ACC112 (cell line): ENCODE results near the gene TM4SF20.

Experiments used
- H2AFZ ChIP-seq: fragments of 200-600 bp; sonication (generic); one replicate; pipeline ENCODE4 v1.6.0; 2017; ENCODE audit warnings: antibody characterized with exemption, low read length; ENCODE audit not compliant: unreplicated experiment
- H3K27ac ChIP-seq: fragments of 200-600 bp; sonication (generic); 2 replicates; pipeline ENCODE4 v1.5.1; 2014; ENCODE audit warnings: low read depth, mild to moderate bottlenecking, antibody characterized with exemption, low read length, moderate library complexity
- H3K27me3 ChIP-seq: fragments of 200-600 bp; sonication (generic); 2 replicates; pipeline ENCODE4 v1.6.1; 2014; ENCODE audit warnings: mild to moderate bottlenecking, antibody characterized with exemption, low read length, moderate library complexity, mixed read lengths; ENCODE audit not compliant: insufficient read depth
- H3K36me3 ChIP-seq: fragments of 200-600 bp; sonication (generic); 2 replicates; pipeline ENCODE4 v1.6.1; 2016; ENCODE audit warnings: mild to moderate bottlenecking, antibody characterized with exemption, low read length, moderate library complexity, mixed read lengths; ENCODE audit not compliant: insufficient read depth
- H3K4me1 ChIP-seq: fragments of 200-600 bp; sonication (generic); one replicate; pipeline ENCODE4 v1.6.1; 2016; ENCODE audit warnings: low read length, mixed read lengths; ENCODE audit not compliant: insufficient read depth, unreplicated experiment, control insufficient read depth
- H3K4me3 ChIP-seq: fragments of 200-600 bp; sonication (generic); 2 replicates; pipeline ENCODE4 v1.5.1; 2014; ENCODE audit warnings: mild to moderate bottlenecking, low read depth, low read length
- H3K79me2 ChIP-seq: fragments of 200-600 bp; sonication (generic); one replicate; pipeline ENCODE4 v1.6.0; 2016; ENCODE audit warnings: low read length; ENCODE audit not compliant: control insufficient read depth, unreplicated experiment, insufficient read depth

The TM4SF20 gene

GRCh38 chr2:227411990-227412350 lies 32.9 kb upstream of the TM4SF20 start:
- H3K27me3 ChIP-seq: no peaks in the 10 kb centered on the region
- H2AFZ ChIP-seq: no peak overlapping the region
- no peaks in the 10 kb centered on the region for H3K36me3 ChIP-seq
- no peak overlapping the region for H3K4me3 ChIP-seq
- no peak overlapping the region for H3K27ac ChIP-seq
- H3K4me1 ChIP-seq: peaks cover 29% of the 10 kb centered on the region
- no peaks in the 10 kb centered on the region for H3K79me2 ChIP-seq

DNA sequence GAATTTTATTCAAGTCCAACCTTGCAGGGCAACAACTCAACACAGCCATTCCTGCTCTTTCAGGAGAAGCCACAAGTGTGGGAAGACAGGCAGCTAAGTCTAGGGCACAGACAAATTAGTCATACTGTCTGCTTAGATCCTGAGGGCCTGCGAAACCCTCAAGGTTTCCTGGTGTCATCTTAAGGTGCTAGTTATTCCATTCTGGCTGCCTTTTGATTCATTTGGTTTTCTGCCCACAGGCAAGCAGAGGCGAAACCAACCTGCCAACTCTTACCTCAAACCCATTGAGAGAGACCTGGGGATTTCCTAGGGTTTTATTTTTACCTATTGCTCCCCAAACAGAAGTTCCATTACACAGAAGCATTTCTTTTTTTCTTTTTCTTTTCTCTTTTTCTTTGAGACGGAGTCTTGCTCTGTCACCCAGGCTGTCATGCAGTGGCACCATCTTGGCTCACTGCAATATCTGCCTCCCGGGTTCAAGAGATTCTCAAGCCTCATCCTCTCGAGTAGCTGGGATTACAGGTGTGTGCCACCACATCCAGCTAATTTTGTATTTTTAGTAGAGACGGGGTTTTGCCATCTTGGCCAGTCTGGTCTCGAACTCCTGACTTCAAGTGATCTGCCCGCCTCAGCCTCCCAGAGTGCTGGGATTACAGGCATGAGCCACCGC lies 32.3 kb upstream of the TM4SF20 start:
- H3K27ac ChIP-seq: no peak overlapping the region
- no peak overlapping the region for H3K4me3 ChIP-seq
- no peaks in the 10 kb centered on the region for H3K36me3 ChIP-seq
- no peaks in the 10 kb centered on the region for H3K79me2 ChIP-seq
- H3K27me3 ChIP-seq: no peaks in the 10 kb centered on the region
- H3K4me1 ChIP-seq: peaks cover 34% of the 10 kb centered on the region
- H2AFZ ChIP-seq: no peak overlapping the region

GRCh38 chr2:227410191-227410590 lies 31.1 kb upstream of the TM4SF20 start:
- no peaks in the 10 kb centered on the region for H3K79me2 ChIP-seq
- no peak overlapping the region for H3K4me3 ChIP-seq
- H2AFZ ChIP-seq: no peak overlapping the region
- H3K27me3 ChIP-seq: no peaks in the 10 kb centered on the region
- H3K4me1 ChIP-seq: peaks cover 32% of the 10 kb centered on the region
- no peaks in the 10 kb centered on the region for H3K36me3 ChIP-seq
- H3K27ac ChIP-seq: no peak overlapping the region

- Histone ChIP-seq H3K27ac (peak overlapping the region; percentile 94), H3K4me3 (no peak overlapping the region), H2AFZ (no peak overlapping the region), H3K79me2 (no peaks in the 10 kb centered on the region), H3K4me1 (peaks cover 27% of the 10 kb centered on the region), H3K36me3 (no peaks in the 10 kb centered on the region), H3K27me3 (no peaks in the 10 kb centered on the region)
Measured at GRCh38 chr2:227407591-227408151, 28.6 kb upstream of the TM4SF20 start.

GRCh38 chr2:227406177-227407031 lies 27.3 kb upstream of the TM4SF20 start:
- Histone ChIP-seq H3K4me1 (peaks cover 25% of the 10 kb centered on the region), H3K36me3 (no peaks in the 10 kb centered on the region), H3K27ac (peak overlapping the region; percentile 94), H2AFZ (peak overlapping the region; percentile 12), H3K4me3 (peak overlapping the region; percentile 8; the same call in 1 of the 2 replicates), H3K27me3 (no peaks in the 10 kb centered on the region), H3K79me2 (no peaks in the 10 kb centered on the region)

GRCh38 chr2:227404585-227405271 lies 25.6 kb upstream of the TM4SF20 start:
- H2AFZ ChIP-seq: no peak overlapping the region
- peaks cover 21% of the 10 kb centered on the region for H3K4me1 ChIP-seq
- H3K79me2 ChIP-seq: no peaks in the 10 kb centered on the region
- H3K27me3 ChIP-seq: no peaks in the 10 kb centered on the region
- no peak overlapping the region for H3K4me3 ChIP-seq
- H3K36me3 ChIP-seq: no peaks in the 10 kb centered on the region
- no peak overlapping the region for H3K27ac ChIP-seq

DNA sequence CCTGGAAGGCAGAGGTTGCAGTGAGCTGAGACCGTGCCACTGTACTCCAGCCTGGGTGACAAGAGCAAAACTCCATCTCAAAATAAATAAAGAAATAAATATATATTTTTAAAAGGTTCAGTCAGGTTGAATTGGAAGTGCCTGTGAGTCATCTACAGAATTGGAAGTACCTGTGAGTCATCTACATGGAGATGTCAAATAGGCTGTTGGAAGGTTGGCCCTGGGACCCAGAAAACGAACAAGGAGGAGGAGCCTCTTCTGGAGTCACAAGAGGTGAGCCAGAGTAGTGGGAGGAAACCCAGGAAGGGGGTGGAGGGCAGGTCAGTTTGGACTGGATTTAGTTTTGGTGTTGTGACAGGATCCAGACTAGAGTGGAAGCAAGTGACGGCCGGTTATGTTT lies 23.9 kb upstream of the TM4SF20 start:
- Histone ChIP-seq H3K27ac (no peak overlapping the region), H3K4me1 (peaks cover 21% of the 10 kb centered on the region), H3K27me3 (no peaks in the 10 kb centered on the region), H3K36me3 (no peaks in the 10 kb centered on the region), H3K79me2 (no peaks in the 10 kb centered on the region), H2AFZ (no peak overlapping the region), H3K4me3 (no peak overlapping the region)

DNA sequence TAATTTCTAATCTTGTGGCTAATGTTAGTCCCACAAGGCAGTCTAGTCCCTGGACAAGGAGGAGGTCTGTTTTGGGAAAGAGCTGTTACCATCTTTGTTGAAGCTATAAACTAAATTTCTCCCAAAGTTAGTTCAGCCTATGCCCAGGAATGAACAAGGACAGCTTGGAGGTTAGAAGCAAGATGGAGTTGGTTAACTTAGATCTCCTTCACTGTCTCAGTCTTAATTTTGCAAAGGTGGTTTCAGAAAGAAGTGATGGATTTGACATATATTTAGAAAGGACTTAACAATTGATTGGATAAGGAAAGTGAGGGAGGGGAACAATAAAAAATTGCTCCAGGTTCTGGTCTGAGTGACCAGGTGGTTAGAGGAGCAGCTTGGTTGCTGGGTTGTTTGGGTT lies 23.2 kb upstream of the TM4SF20 start:
- H3K36me3 ChIP-seq: no peaks in the 10 kb centered on the region
- H2AFZ ChIP-seq: no peak overlapping the region
- H3K4me3 ChIP-seq: no peak overlapping the region
- no peaks in the 10 kb centered on the region for H3K79me2 ChIP-seq
- no peak overlapping the region for H3K27ac ChIP-seq
- peaks cover 18% of the 10 kb centered on the region for H3K4me1 ChIP-seq
- no peaks in the 10 kb centered on the region for H3K27me3 ChIP-seq

- Histone ChIP-seq H3K36me3 (no peaks in the 10 kb centered on the region), H3K27ac (no peak overlapping the region), H3K4me3 (no peak overlapping the region), H3K4me1 (peaks cover 10% of the 10 kb centered on the region), H3K27me3 (no peaks in the 10 kb centered on the region), H2AFZ (no peak overlapping the region), H3K79me2 (no peaks in the 10 kb centered on the region)
Measured at GRCh38 chr2:227401550-227401949, 22.4 kb upstream of the TM4SF20 start.

DNA sequence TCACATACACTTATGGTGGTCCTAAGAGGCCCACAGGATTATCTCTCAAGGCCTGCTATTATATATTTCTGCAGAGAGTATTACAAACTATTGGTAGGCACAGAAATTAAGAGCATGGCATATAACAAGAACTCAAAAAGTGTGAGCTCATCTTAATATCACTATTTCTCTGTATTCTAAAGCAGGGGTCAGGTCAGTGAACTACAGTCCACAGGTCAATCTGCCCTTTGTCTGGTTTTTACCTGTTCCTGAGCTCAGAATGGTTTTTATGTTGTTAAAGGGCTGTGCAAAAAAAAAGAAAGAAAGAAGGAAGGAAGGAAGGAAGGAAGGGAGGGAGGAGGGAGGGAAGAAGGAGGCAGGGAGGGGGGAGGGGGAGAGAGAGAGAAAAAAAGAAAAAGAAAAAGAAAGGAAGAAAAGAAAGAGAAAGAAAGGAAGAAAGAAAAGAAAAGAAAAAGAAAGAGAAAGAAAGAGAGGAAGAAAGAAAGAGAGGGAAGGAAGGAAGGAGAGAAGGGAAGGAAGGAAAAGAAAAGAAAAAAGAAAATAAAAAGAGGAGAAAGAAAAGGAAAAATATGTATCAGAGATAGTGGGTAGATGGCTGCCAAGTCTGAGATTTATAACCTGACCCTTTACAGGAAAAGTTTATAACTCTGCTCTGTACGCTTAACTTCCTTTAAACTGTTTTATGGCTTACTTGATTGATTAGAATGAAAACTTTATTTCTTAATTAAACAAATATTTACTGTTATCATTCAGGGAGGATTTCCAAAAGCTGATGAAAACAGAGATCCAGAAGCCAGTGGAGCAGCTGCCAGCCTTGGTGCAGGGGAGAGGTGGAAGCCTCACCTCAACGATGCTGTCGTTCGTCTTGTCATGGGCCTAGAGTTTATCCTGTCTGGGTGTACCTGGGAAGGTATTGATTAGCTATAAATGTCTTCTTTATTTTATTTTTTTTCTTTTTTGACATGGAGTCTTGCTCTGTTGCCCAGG lies 19.9 kb upstream of the TM4SF20 start:
- Histone ChIP-seq H3K4me1 (no peaks in the 10 kb centered on the region), H3K79me2 (no peaks in the 10 kb centered on the region), H3K36me3 (no peaks in the 10 kb centered on the region), H3K27me3 (no peaks in the 10 kb centered on the region), H3K27ac (no peak overlapping the region), H2AFZ (no peak overlapping the region), H3K4me3 (no peak overlapping the region)
